Naive thymus-derived CD4-positive, alpha-beta T cell (primary cell): ENCODE data around the gene NFATC2IP. TPM values are rescaled to one million over a fixed set of nuclear protein-coding genes. Genes with fewer than 3 reads are reported as not detected.

ENCODE experiments used
- ATAC-seq: fragments of 150-1000 bp; cut with Tn5 transposase; 2 replicates; pipeline ENCODE4 v1.10.0; 2021; ENCODE audit warnings: mild to moderate bottlenecking, moderate library complexity
- CTCF ChIA-PET: fragments of 350-600 bp; sonication (Branson Sonifier 250); formaldehyde crosslinking; loops from one replicate; lab custom pipeline; 2021; ENCODE audit warnings: antibody characterized with exemption; lab: Charles Lee
- POLR2A ChIA-PET: fragments of 350-600 bp; sonication (Branson Sonifier 250); formaldehyde crosslinking; loops from one replicate; lab custom pipeline; 2021; ENCODE audit warnings: antibody characterized with exemption, inconsistent platforms; lab: Charles Lee
- DNase-seq, 9 donors: peaks; one replicate each; pipeline versions ENCODE4 v3.0.0 to v3.0.0-alpha.2; 2020 to 2022; ENCODE audit warnings: mixed read lengths in 1 of 9
- H3K27ac ChIP-seq: one replicate; pipeline ENCODE4 v1.7.0; 2013; ENCODE audit warnings: mild to moderate bottlenecking, low read depth, low read length, moderate library complexity
- H3K27me3 ChIP-seq, 2 donors: one replicate each; pipeline ENCODE4 v1.7.0; 2013; ENCODE audit warnings: low read length in 2 of 2, mild to moderate bottlenecking in 2 of 2, moderate library complexity in 2 of 2; ENCODE audit not compliant: control insufficient read depth in 2 of 2, insufficient read depth in 2 of 2
- H3K36me3 ChIP-seq, 3 experiments: 1 replicate in 2 of 3; 2 replicates in 1 of 3; pipeline ENCODE4 v1.7.0; 2013; ENCODE audit warnings: low read length in 3 of 3, mild to moderate bottlenecking in 3 of 3, moderate library complexity in 1 of 3; ENCODE audit not compliant: insufficient read depth in 3 of 3, control insufficient read depth in 2 of 3
- H3K4me1 ChIP-seq, 2 donors: one replicate each; pipeline ENCODE4 v1.7.0; 2013; ENCODE audit warnings: low read length in 2 of 2, mild to moderate bottlenecking in 2 of 2, moderate library complexity in 1 of 2; ENCODE audit not compliant: control insufficient read depth in 2 of 2, insufficient read depth in 2 of 2
- H3K4me3 ChIP-seq: 2 replicates; pipeline ENCODE4 v1.7.0; 2013; ENCODE audit warnings: mild to moderate bottlenecking, low read length
- H3K9me3 ChIP-seq, 3 experiments: 1 replicate in 2 of 3; 2 replicates in 1 of 3; pipeline ENCODE4 v1.7.0; 2013; ENCODE audit warnings: low read length in 3 of 3; ENCODE audit not compliant: control insufficient read depth in 2 of 3
- H3K27ac Mint-ChIP-seq, 9 donors: one replicate each; pipeline ENCODE4 v1.8.0; 2020 to 2022; ENCODE audit warnings: mixed read lengths in 9 of 9, mild to moderate bottlenecking in 8 of 9, moderate library complexity in 5 of 9, inconsistent platforms in 2 of 9
- H3K27me3 Mint-ChIP-seq, 5 donors: one replicate each; pipeline ENCODE4 v1.8.0; 2021 to 2022; ENCODE audit warnings: mixed read lengths in 5 of 5, mild to moderate bottlenecking in 1 of 5
- H3K36me3 Mint-ChIP-seq, 5 donors: one replicate each; pipeline ENCODE4 v1.8.0; 2020 to 2022; ENCODE audit warnings: mixed read lengths in 5 of 5, mild to moderate bottlenecking in 3 of 5, inconsistent platforms in 1 of 5
- H3K4me1 Mint-ChIP-seq, 7 donors: one replicate each; pipeline ENCODE4 v1.8.0; 2020 to 2022; ENCODE audit warnings: mixed read lengths in 7 of 7, mild to moderate bottlenecking in 3 of 7, inconsistent platforms in 1 of 7
- H3K4me3 Mint-ChIP-seq, 10 donors: one replicate each; pipeline ENCODE4 v1.8.0; 2020 to 2022; ENCODE audit warnings: mild to moderate bottlenecking in 10 of 10, mixed read lengths in 10 of 10, moderate library complexity in 6 of 10, inconsistent platforms in 2 of 10
- H3K9me3 Mint-ChIP-seq, 11 donors: one replicate each; pipeline ENCODE4 v1.8.0; 2020 to 2022; ENCODE audit warnings: mixed read lengths in 11 of 11, mild to moderate bottlenecking in 4 of 11, inconsistent platforms in 1 of 11, moderate library complexity in 1 of 11
- intact Hi-C, 2 donors: fragments of 100-400 bp; cut with micrococcal nuclease; formaldehyde crosslinking; loops; one replicate each; pipeline ENCODE4 v1.15.1; 2023
- polyA plus RNA-seq, 2 donors: library from polyadenylated mRNA; unstranded; fragments of 300-500 nt; fragmentation: Illumina TruSeq; gene quantifications; one replicate each; pipeline ENCODE4 v1.2.3, GENCODE V29; 2021
- total RNA-seq, 6 experiments: library from RNA in 5 of 6; stranded (reverse) in 5 of 6; gene quantifications; 1 replicate in 5 of 6; 2 replicates in 1 of 6; pipeline ENCODE4 v1.2.3 and lab custom pipeline; 2021 to 2026

The NFATC2IP gene
- total and polyA plus RNA-seq, 7 experiments from 2014 or later = 26.0 to 117 (median 77.8) TPM

- H3K27me3 Mint-ChIP-seq = no peaks in the 10 kb centered on the region
- Histone ChIP-seq H3K4me1 (peaks cover 46 to 54% of the 10 kb centered on the region in 2 donors), H3K36me3 (peaks cover 0 to 75% (median 15%) of the 10 kb centered on the region in 3 experiments), H3K27me3 (no peaks in the 10 kb centered on the region), H3K4me3 (peak overlapping the region; percentile 98), H3K9me3 (no peaks in the 10 kb centered on the region), H3K27ac (peak overlapping the region; percentile 87)
- peak overlapping the region; percentile 94 to 100 (median 98) for H3K4me3 Mint-ChIP-seq
- ATAC-seq (no peak), DNase-seq (no peak)
- peaks cover 26 to 81% (median 52%) of the 10 kb centered on the region in 5 donors for H3K36me3 Mint-ChIP-seq
- POLR2A ChIA-PET = interaction anchor here (0.6 to 8.7 kb wide), 8 partner anchors 9 to 694 kb away, joined by 3 to 194 read pairs (median 81); partner anchors contain the start of gene SPNS1
- intact Hi-C loops = loop anchor here in 1 of 2 donors (5.0 kb wide), 1 partner anchor 59 kb away; the partner anchor contains the start of gene RABEP2
- H3K9me3 Mint-ChIP-seq = peaks cover 2 to 10% (median 8%) of the 10 kb centered on the region in 11 donors
- peak overlapping the region; percentile 94 to 99 (median 97) for H3K27ac Mint-ChIP-seq
- CTCF ChIA-PET = interaction anchor here (0.6 to 1.7 kb wide), 5 partner anchors 9 to 40 kb away, joined by 3 to 7 read pairs (median 4); partner anchors contain the start of gene SPNS1
- peaks cover 51 to 67% (median 61%) of the 10 kb centered on the region in 7 donors for H3K4me1 Mint-ChIP-seq
Observed at GRCh38 chr16:28986046-28986445, 35.3 kb downstream of the NFATC2IP start.

- Histone ChIP-seq H3K4me1 (peaks cover 46 to 56% of the 10 kb centered on the region in 2 donors), H3K36me3 (peaks cover 0 to 73% (median 15%) of the 10 kb centered on the region in 3 experiments), H3K27me3 (no peaks in the 10 kb centered on the region), H3K9me3 (no peaks in the 10 kb centered on the region), H3K4me3 (peak overlapping the region; percentile 98), H3K27ac (peak overlapping the region; percentile 87)
- CTCF ChIA-PET = interaction anchor here (0.6 to 2.4 kb wide), 8 partner anchors 9 to 40 kb away, joined by 3 to 14 read pairs (median 5); partner anchors contain the start of gene SPNS1
- Mint-ChIP-seq H3K4me3 (peak overlapping the region; percentile 94 to 100 (median 98)), H3K27me3 (no peaks in the 10 kb centered on the region), H3K4me1 (peaks cover 51 to 70% (median 61%) of the 10 kb centered on the region in 7 donors), H3K27ac (peak overlapping the region; percentile 94 to 99 (median 97)), H3K9me3 (peaks cover 2 to 10% (median 8%) of the 10 kb centered on the region in 11 donors), H3K36me3 (peaks cover 26 to 79% (median 51%) of the 10 kb centered on the region in 5 donors)
- ATAC-seq (no peak), DNase-seq (no peak)
- intact Hi-C loops = loop anchor here in 1 of 2 donors (5.0 kb wide), 1 partner anchor 59 kb away; the partner anchor contains the start of gene RABEP2
- POLR2A ChIA-PET = interaction anchor here (0.6 to 8.7 kb wide), 11 partner anchors 10 to 695 kb away, joined by 3 to 194 read pairs (median 10); partner anchors contain the start of genes NFATC2IP and SPNS1
Observed at GRCh38 chr16:28986492-28986891, 35.8 kb downstream of the NFATC2IP start.

GRCh38 chr16:28987170-28987853, 36.6 kb downstream of the NFATC2IP start:
- DNase-seq (no peak), ATAC-seq (no peak)
- H3K9me3 ChIP-seq = no peaks in the 10 kb centered on the region
- peaks cover 2 to 8% (median 7%) of the 10 kb centered on the region in 11 donors for H3K9me3 Mint-ChIP-seq
- peak overlapping the region; percentile 87 for H3K27ac ChIP-seq
- peaks cover 46 to 56% of the 10 kb centered on the region in 2 donors for H3K4me1 ChIP-seq
- intact Hi-C loops = loop anchor here in 1 of 2 donors (1.0 to 5.0 kb wide), 2 partner anchors 21 to 60 kb away; partner anchors contain the start of gene RABEP2
- CTCF ChIA-PET = interaction anchor here (0.6 to 2.4 kb wide), 8 partner anchors 10 to 88 kb away, joined by 3 to 14 read pairs (median 6); partner anchors contain the start of gene SPNS1
- H3K4me3 Mint-ChIP-seq = peak overlapping the region; percentile 94 to 100 (median 98)
- peak overlapping the region; percentile 91 to 99 (median 97) for H3K27ac Mint-ChIP-seq
- peaks cover 26 to 72% (median 43%) of the 10 kb centered on the region in 5 donors for H3K36me3 Mint-ChIP-seq
- H3K4me3 ChIP-seq = peak overlapping the region; percentile 98
- H3K36me3 ChIP-seq = peaks cover 0 to 68% (median 15%) of the 10 kb centered on the region in 3 experiments
- H3K4me1 Mint-ChIP-seq = peaks cover 54 to 73% (median 60%) of the 10 kb centered on the region in 7 donors
- no peaks in the 10 kb centered on the region for H3K27me3 Mint-ChIP-seq
- no peaks in the 10 kb centered on the region for H3K27me3 ChIP-seq
- POLR2A ChIA-PET = interaction anchor here (0.6 to 8.7 kb wide), 11 partner anchors 11 to 155 kb away, joined by 3 to 194 read pairs (median 6); partner anchors contain the start of genes NFATC2IP and SPNS1

GRCh38 chr16:28989363-28989762, 38.6 kb downstream of the NFATC2IP start:
- ChIA-PET POLR2A (interaction anchor here (0.8 to 8.7 kb wide), 5 partner anchors 10 to 39 kb away, joined by 3 to 194 read pairs (median 140); partner anchors contain the start of gene SPNS1), CTCF (interaction anchor here (0.6 to 1.3 kb wide), 3 partner anchors 12 to 39 kb away, joined by 3 to 10 read pairs (median 3); no protein-coding TSS in a partner anchor)
- Mint-ChIP-seq H3K4me3 (peak overlapping the region; percentile 51 to 100 (median 98)), H3K27me3 (no peaks in the 10 kb centered on the region), H3K4me1 (peaks cover 37 to 72% (median 50%) of the 10 kb centered on the region in 7 donors), H3K9me3 (peaks cover 2 to 8% (median 7%) of the 10 kb centered on the region in 11 donors), H3K27ac (peak overlapping the region; percentile 89 to 99 (median 96)), H3K36me3 (peaks cover 16 to 54% (median 31%) of the 10 kb centered on the region in 5 donors)
- H3K4me1 ChIP-seq = peaks cover 37 to 45% of the 10 kb centered on the region in 2 donors
- H3K36me3 ChIP-seq = peaks cover 0 to 56% (median 15%) of the 10 kb centered on the region in 3 experiments
- peak overlapping the region; percentile 87 for H3K27ac ChIP-seq
- no peaks in the 10 kb centered on the region for H3K9me3 ChIP-seq
- no peaks in the 10 kb centered on the region for H3K27me3 ChIP-seq
- intact Hi-C loops = loop anchor here in 1 of 2 donors (5.0 kb wide), 1 partner anchor 62 kb away; the partner anchor contains the start of gene RABEP2
- ATAC-seq = no peak
- DNase-seq = no peak
- H3K4me3 ChIP-seq = peak overlapping the region; percentile 27

- no peaks in the 10 kb centered on the region for H3K27me3 Mint-ChIP-seq
- peak overlapping the region; percentile 89 to 99 (median 96) for H3K27ac Mint-ChIP-seq
- peaks cover 34 to 76% (median 47%) of the 10 kb centered on the region in 7 donors for H3K4me1 Mint-ChIP-seq
- peak overlapping the region; percentile 87 for H3K27ac ChIP-seq
- peak overlapping the region; percentile 27 for H3K4me3 ChIP-seq
- H3K4me1 ChIP-seq = peaks cover 33 to 46% of the 10 kb centered on the region in 2 donors
- peak overlapping the region; percentile 78 to 100 (median 97) for H3K4me3 Mint-ChIP-seq
- peak; percentile 32 for ATAC-seq
- peaks cover 15 to 48% (median 31%) of the 10 kb centered on the region in 5 donors for H3K36me3 Mint-ChIP-seq
- H3K9me3 Mint-ChIP-seq = peaks cover 2 to 8% (median 7%) of the 10 kb centered on the region in 11 donors
- H3K27me3 ChIP-seq = no peaks in the 10 kb centered on the region
- peaks cover 0 to 51% (median 15%) of the 10 kb centered on the region in 3 experiments for H3K36me3 ChIP-seq
- POLR2A ChIA-PET = interaction anchor here (1.1 to 8.7 kb wide), 5 partner anchors 9 to 35 kb away, joined by 3 to 194 read pairs (median 140); partner anchors contain the start of gene SPNS1
- CTCF ChIA-PET = no interaction called here
- H3K9me3 ChIP-seq = no peaks in the 10 kb centered on the region
- intact Hi-C loops = loop anchor here in 1 of 2 donors (1.0 kb wide), 1 partner anchor 23 kb away; no protein-coding TSS in a partner anchor
- peak in 2 of 9 donors; percentile 53 to 65 for DNase-seq
Observed at GRCh38 chr16:28990375-28991040, 39.8 kb downstream of the NFATC2IP start.
